ENCODE results near the gene TLCD3B.

The TLCD3B gene

DNA sequence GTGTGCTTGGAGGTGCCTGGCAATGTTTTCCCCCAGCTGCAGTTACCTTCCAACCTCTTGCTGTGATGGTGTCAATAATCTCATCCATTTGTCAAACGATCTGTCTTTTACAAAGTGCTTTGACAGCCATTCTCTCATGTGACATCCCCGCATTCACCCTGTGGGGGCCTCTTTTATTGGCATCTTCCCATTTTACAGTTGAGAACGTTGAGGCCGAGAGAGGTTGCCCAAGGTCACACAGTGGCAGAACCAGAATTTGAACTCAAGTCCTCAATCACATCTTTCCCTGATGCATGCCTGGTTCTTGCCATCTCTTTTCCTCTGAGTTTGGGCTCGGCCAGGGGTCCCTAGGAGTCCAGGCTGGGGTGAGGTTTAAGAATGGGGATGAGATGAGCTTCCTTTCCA lies 55.9 kb downstream of the TLCD3B start:
- no peak for DNase-seq
